Measurements from ENCODE around the gene GGACT.

DNA sequence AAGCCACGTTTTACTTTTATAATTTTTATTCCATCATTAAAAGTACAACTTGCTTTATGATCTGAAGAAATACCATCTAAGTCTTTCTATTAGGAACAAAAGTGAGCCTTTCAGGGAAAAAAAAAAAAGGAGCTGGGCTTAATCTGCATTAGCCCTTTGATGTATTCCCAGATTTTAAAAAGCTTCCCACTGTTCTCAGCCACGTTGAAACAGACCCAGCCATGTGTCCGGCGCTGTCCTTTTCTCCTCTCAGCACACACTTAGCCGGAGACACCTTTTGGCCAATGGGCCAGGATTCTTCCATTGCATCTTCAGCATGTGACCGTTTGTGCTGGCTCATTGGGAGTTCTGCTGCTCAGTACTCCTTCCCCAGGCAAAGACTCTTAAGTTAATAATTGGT, 105.5 kb downstream of the GGACT start:
- TF ChIP-seq, protein P1, sequence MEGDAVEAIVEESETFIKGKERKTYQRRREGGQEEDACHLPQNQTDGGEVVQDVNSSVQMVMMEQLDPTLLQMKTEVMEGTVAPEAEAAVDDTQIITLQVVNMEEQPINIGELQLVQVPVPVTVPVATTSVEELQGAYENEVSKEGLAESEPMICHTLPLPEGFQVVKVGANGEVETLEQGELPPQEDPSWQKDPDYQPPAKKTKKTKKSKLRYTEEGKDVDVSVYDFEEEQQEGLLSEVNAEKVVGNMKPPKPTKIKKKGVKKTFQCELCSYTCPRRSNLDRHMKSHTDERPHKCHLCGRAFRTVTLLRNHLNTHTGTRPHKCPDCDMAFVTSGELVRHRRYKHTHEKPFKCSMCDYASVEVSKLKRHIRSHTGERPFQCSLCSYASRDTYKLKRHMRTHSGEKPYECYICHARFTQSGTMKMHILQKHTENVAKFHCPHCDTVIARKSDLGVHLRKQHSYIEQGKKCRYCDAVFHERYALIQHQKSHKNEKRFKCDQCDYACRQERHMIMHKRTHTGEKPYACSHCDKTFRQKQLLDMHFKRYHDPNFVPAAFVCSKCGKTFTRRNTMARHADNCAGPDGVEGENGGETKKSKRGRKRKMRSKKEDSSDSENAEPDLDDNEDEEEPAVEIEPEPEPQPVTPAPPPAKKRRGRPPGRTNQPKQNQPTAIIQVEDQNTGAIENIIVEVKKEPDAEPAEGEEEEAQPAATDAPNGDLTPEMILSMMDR (IDR thresholded peaks at IDR 0.05) = no peak
- no peak for TF ChIP-seq POLR2A (IDR thresholded peaks at IDR 0.05)

All from body of pancreas (tissue), 4 donors.